DOHH2 (cell line): ENCODE data around the gene XIRP2.

Experiments used
- H3F3A ChIP-seq: fragments of 200-600 bp; sonication (generic), shearing (Covaris generic); 2 replicates; pipeline ENCODE4 v1.6.0; 2016; ENCODE audit warnings: antibody characterized with exemption, mild to moderate bottlenecking; ENCODE audit not compliant: control insufficient read depth, insufficient read depth
- H3K27ac ChIP-seq: fragments of 200-600 bp; sonication (generic); 2 replicates; pipeline ENCODE4 v1.5.1; 2014; ENCODE audit warnings: low read depth, mild to moderate bottlenecking, low read length, moderate library complexity
- H3K27me3 ChIP-seq: fragments of 200-600 bp; sonication (generic); 2 replicates; pipeline ENCODE4 v1.6.1; 2014; ENCODE audit warnings: mild to moderate bottlenecking, low read length, mixed read lengths; ENCODE audit not compliant: control insufficient read depth
- H3K36me3 ChIP-seq: fragments of 200-600 bp; sonication (generic); 2 replicates; pipeline ENCODE4 v1.6.1; 2014; ENCODE audit warnings: mild to moderate bottlenecking, low read length, moderate library complexity, mixed read lengths; ENCODE audit not compliant: control insufficient read depth
- H3K4me1 ChIP-seq: fragments of 200-600 bp; sonication (generic); 2 replicates; pipeline ENCODE4 v1.6.1; 2014; ENCODE audit warnings: mild to moderate bottlenecking, low read length, mixed read lengths; ENCODE audit not compliant: control insufficient read depth
- H3K4me2 ChIP-seq: fragments of 200-600 bp; sonication (generic); 2 replicates; pipeline ENCODE4 v1.6.0; 2014; ENCODE audit warnings: mild to moderate bottlenecking, low read length, moderate library complexity
- H3K4me3 ChIP-seq: fragments of 200-600 bp; sonication (generic); 2 replicates; pipeline ENCODE4 v1.5.1; 2014; ENCODE audit warnings: mild to moderate bottlenecking, low read length, mixed read lengths
- H3K79me2 ChIP-seq: fragments of 200-600 bp; sonication (generic); 2 replicates; pipeline ENCODE4 v1.6.1; 2014; ENCODE audit warnings: mild to moderate bottlenecking, low read length, mixed read lengths; ENCODE audit not compliant: control insufficient read depth
- H3K9me2 ChIP-seq: fragments of 200-600 bp; sonication (generic); replicated peaks from 2 replicates; pipeline ENCODE4 v1.6.1; 2014; ENCODE audit warnings: mild to moderate bottlenecking, low read length, mixed read lengths; ENCODE audit not compliant: control insufficient read depth
- H3K9me3 ChIP-seq: fragments of 200-600 bp; sonication (generic); 2 replicates; pipeline ENCODE4 v1.6.1; 2014; ENCODE audit warnings: antibody characterized with exemption, low read length, mixed read lengths; ENCODE audit not compliant: control insufficient read depth, insufficient read depth
- H4K20me1 ChIP-seq: fragments of 200-600 bp; sonication (generic); 2 replicates; pipeline ENCODE4 v1.6.0; 2014; ENCODE audit warnings: low read depth, mild to moderate bottlenecking, antibody characterized with exemption, low read length, moderate library complexity; ENCODE audit not compliant: control insufficient read depth, insufficient read depth
- EZH2phosphoT487 ChIP-seq: fragments of 200-600 bp; sonication (generic); IDR thresholded peaks from 2 replicates; pipeline ENCODE4 v1.6.1; 2017; ENCODE audit warnings: borderline replicate concordance, mild to moderate bottlenecking, antibody characterized with exemption, low read length, moderate library complexity, mixed read lengths
- TF ChIP-seq, protein P1 (sequence below): fragments of 200-600 bp; sonication (generic); IDR thresholded peaks from one replicate; pipeline ENCODE4 v1.5.1; 2014; ENCODE audit warnings: antibody characterized with exemption, mild to moderate bottlenecking, low read depth, low read length; ENCODE audit not compliant: poor library complexity, severe bottlenecking

The XIRP2 gene

GRCh38 chr2:167133614-167134013 is 245.3 kb downstream of the XIRP2 start:
- no peak overlapping the region for H3K4me3 ChIP-seq
- H3K36me3 ChIP-seq: no peaks in the 10 kb centered on the region
- H3K27ac ChIP-seq: no peak overlapping the region
- H3K4me1 ChIP-seq: no peaks in the 10 kb centered on the region
- H3F3A ChIP-seq: no peaks in the 10 kb centered on the region
- TF ChIP-seq EZH2phosphoT487: no peak
- TF ChIP-seq, protein P1, sequence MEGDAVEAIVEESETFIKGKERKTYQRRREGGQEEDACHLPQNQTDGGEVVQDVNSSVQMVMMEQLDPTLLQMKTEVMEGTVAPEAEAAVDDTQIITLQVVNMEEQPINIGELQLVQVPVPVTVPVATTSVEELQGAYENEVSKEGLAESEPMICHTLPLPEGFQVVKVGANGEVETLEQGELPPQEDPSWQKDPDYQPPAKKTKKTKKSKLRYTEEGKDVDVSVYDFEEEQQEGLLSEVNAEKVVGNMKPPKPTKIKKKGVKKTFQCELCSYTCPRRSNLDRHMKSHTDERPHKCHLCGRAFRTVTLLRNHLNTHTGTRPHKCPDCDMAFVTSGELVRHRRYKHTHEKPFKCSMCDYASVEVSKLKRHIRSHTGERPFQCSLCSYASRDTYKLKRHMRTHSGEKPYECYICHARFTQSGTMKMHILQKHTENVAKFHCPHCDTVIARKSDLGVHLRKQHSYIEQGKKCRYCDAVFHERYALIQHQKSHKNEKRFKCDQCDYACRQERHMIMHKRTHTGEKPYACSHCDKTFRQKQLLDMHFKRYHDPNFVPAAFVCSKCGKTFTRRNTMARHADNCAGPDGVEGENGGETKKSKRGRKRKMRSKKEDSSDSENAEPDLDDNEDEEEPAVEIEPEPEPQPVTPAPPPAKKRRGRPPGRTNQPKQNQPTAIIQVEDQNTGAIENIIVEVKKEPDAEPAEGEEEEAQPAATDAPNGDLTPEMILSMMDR: no peak
- no peaks in the 10 kb centered on the region for H3K9me3 ChIP-seq
- no peaks in the 10 kb centered on the region for H3K79me2 ChIP-seq
- H3K9me2 ChIP-seq: no peaks in the 10 kb centered on the region
- H4K20me1 ChIP-seq: no peaks in the 10 kb centered on the region
- H3K27me3 ChIP-seq: no peaks in the 10 kb centered on the region
- H3K4me2 ChIP-seq: no peak overlapping the region

GRCh38 chr2:167134381-167135072 is 246.2 kb downstream of the XIRP2 start:
- Histone ChIP-seq H3F3A (no peaks in the 10 kb centered on the region), H4K20me1 (no peaks in the 10 kb centered on the region), H3K4me2 (no peak overlapping the region), H3K36me3 (no peaks in the 10 kb centered on the region), H3K4me3 (no peak overlapping the region), H3K79me2 (no peaks in the 10 kb centered on the region), H3K9me2 (no peaks in the 10 kb centered on the region), H3K4me1 (no peaks in the 10 kb centered on the region), H3K9me3 (no peaks in the 10 kb centered on the region), H3K27ac (no peak overlapping the region), H3K27me3 (no peaks in the 10 kb centered on the region)
- no peak for TF ChIP-seq EZH2phosphoT487
- TF ChIP-seq, protein P1: no peak

- Histone ChIP-seq H3K27ac (no peak overlapping the region), H3K4me3 (no peak overlapping the region), H3K9me2 (no peaks in the 10 kb centered on the region), H3F3A (no peaks in the 10 kb centered on the region), H3K79me2 (no peaks in the 10 kb centered on the region), H4K20me1 (no peaks in the 10 kb centered on the region), H3K4me1 (no peaks in the 10 kb centered on the region), H3K9me3 (no peaks in the 10 kb centered on the region), H3K27me3 (no peaks in the 10 kb centered on the region), H3K36me3 (no peaks in the 10 kb centered on the region), H3K4me2 (no peak overlapping the region)
- TF ChIP-seq, protein P1: no peak
- TF ChIP-seq EZH2phosphoT487: no peak
These were observed 247.4 kb downstream of the XIRP2 start for GRCh38 chr2:167135706-167136105.
